Activated CD4-positive, alpha-beta T cell treated with anti-CD3 and anti-CD28 coated beads, Interleukin-2, amount 50 U/mL, for 48 hours (primary cell): Measurements from ENCODE around the gene MKNK2.
A peak's percentile ranks its signal among the peaks of the same experiment; 100 is the strongest.
"Not testable (repeated sequence)": the region's sequence is repeated elsewhere in the genome, so short reads cannot be mapped to it uniquely, and the experiment has no call there.

Experiments
- DNase-seq, 2 experiments: peaks; one replicate each; pipeline ENCODE4 v3.0.0-alpha.2; 2020

MKNK2 gene

GRCh38 chr19:2043961-2044708, 6.9 kb downstream of the MKNK2 start:
- peak in 1 of 2 experiments; percentile 6 for DNase-seq

- peak in 1 of 2 experiments; percentile 11 for DNase-seq
Measured at GRCh38 chr19:2043251-2043641, 7.8 kb downstream of the MKNK2 start.

GRCh38 chr19:2042485-2043250, 8.4 kb downstream of the MKNK2 start:
- peak in 1 of 2 experiments; percentile 32 for DNase-seq

GRCh38 chr19:2041683-2042484, 9.2 kb downstream of the MKNK2 start:
- DNase-seq, result peak; percentile 99 to 100

GRCh38 chr19:2041433-2041682, 9.7 kb downstream of the MKNK2 start:
- DNase-seq, result peak in 1 of 2 experiments; percentile 16

GRCh38 chr19:2040647-2041432, 10.2 kb downstream of the MKNK2 start:
- peak in 1 of 2 experiments; percentile 4 for DNase-seq

GRCh38 chr19:2039959-2040646, 10.9 kb downstream of the MKNK2 start:
- DNase-seq, result no peak

- peak in 1 of 2 experiments; percentile 6 for DNase-seq
Measured at GRCh38 chr19:2039089-2039958, 11.7 kb downstream of the MKNK2 start.

GRCh38 chr19:2038284-2039088, 12.6 kb downstream of the MKNK2 start:
- no peak for DNase-seq

- no peak for DNase-seq
Measured at GRCh38 chr19:2037651-2038255, 13.3 kb downstream of the MKNK2 start.

GRCh38 chr19:2036424-2036823, 14.6 kb downstream of the MKNK2 start:
- no peak for DNase-seq

GRCh38 chr19:2035590-2035991, 15.5 kb downstream of the MKNK2 start:
- no peak for DNase-seq

- peak; percentile 65 to 71 for DNase-seq
Measured at GRCh38 chr19:2034729-2035589, 16.1 kb downstream of the MKNK2 start.

GRCh38 chr19:2034253-2034652, 16.8 kb downstream of the MKNK2 start:
- not testable (repeated sequence) for DNase-seq

- DNase-seq, result no peak
Measured at GRCh38 chr19:2033825-2034159, 17.3 kb downstream of the MKNK2 start.

GRCh38 chr19:2033115-2033824, 17.8 kb downstream of the MKNK2 start:
- no peak for DNase-seq

- DNase-seq, result peak; percentile 59 to 71
Measured at GRCh38 chr19:2032296-2032941, 18.6 kb downstream of the MKNK2 start.

- no peak for DNase-seq
Measured at GRCh38 chr19:2027361-2027760, 23.7 kb downstream of the MKNK2 start.
